Effector CD4-positive, alpha-beta T cell (primary cell): Measurements from ENCODE around the gene EPG5.

Experiments
- DNase-seq: peaks from one replicate; pipeline ENCODE4 v3.0.0-alpha.2; 2020

EPG5 gene

DNA sequence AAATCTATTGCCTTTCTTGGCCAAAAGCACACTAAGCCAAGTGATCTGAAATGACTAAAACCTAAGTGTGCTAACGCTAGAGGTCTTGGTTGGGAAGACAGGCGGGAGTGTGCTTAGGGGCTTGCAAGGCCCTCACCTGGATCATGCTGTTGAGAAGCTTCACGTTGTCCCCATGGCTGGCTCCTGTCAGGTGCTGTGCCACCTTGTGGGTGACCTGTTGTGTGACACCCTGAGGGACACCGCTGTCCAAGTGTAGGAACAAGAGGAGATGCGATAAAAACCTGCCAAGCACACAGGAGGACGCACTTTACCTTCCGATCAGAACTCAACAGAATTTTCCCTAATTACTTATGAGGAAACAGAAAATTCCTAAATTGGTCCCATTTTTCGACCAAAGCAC is 50.8 kb downstream of the EPG5 start:
- DNase-seq: no peak

DNA sequence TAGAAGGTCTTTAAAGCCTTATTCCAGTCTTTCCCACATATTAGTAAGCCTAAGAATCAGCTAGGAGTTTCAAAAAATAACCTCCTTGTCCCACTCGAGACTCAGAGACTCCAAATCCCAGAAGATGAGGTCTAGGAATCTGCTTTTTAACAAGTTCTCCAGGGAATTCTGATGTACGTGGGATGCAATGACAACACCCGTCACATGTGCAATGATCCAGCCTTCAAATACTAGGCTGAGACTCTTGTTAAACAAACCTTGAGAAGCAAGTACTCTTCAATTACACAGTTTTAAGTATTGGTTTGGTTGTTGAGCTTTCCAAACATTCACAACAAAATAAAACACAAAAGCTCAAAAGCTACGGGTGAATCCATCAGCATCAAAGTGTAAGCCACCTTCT is 53.9 kb downstream of the EPG5 start:
- DNase-seq: no peak

DNA sequence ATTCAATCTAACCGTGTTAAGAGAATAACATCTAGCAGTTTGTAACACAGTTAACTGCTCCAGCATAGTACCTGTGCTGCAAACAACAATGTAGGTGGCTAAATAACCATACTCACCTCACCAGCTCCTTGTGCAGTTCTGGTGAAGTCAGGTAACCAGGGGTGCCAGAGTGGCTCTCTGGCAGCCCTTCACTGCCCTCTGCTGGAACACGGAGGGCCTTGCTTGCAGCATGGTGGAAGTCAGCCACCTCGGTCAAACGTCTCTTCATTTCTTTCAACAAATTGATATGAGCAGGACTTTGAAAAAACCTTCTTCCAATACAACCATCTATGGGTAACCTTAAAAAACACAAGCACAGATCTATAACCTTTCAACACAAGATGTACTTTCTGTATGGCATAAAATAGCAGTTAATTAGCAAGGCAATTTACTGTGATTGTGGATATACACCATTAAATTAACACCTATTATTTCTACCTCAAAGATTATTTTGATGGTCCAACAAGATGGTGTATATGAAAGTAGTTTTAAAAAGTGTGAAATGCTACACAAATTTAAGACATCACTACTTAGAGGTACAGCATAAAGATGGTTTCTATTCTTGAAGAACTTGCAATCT is 56.6 kb downstream of the EPG5 start:
- DNase-seq: peak; percentile 54

DNA sequence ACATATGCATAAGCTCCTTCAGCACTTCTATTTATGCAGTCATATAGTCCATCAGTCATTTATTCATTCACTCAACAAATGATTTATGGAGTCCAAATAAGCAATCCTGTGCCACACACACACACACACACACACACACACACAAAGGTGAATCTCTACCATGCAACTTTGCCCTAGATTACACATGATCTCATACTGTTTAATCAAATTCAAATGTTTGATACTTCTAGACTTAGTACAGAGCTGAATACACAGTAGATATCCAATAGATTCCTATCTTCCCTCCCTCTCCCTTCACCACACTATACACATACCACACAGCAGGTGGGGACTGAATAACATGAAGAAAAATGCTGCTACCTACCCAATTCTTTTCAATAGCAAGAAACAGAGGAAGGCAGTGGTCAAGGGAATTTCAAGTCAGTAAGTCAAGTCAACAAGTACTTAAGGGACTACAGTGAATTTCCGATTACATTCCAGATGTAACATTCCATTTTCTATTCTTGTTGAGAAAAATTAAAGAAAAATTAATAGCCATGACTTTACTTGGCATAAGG is 65.4 kb downstream of the EPG5 start:
- DNase-seq: no peak

DNA sequence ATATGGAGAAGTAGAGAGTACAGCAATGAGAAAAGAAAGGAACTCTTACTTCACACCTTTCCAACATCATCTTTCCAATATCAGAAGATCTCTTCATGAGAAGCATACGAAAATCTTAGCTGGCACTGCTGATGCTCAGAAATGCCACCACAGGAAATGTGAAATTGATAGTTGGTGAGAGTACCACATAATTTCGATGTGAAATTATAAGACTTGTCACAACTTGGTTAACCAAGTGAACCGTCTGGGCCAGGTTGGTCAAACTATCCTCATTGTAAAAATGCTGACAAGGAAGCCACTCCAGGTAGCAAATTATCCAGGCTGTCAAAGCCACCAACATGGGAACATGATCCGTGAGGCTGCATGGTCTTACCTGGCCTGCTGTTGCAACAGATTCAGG is 66.5 kb downstream of the EPG5 start:
- DNase-seq: no peak

DNA sequence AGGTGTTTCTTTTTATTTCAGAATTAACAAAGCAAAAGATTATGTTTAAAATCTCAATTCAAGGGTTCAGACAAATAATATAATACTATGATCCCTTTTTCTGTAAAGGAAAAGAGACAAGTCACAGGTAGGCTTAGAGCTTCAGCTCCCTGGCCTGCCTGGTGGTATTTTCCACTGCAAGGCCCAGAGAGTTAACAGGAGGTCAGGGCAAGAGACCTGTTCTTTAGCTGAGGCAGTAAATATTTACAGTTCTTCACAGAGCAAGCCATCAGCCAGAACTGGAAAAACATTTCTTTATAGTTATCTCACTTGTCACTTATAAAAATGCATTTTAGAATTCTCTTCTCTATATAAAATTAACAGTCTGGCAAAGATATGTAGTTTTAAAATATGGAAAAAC is 70.1 kb downstream of the EPG5 start:
- DNase-seq: no peak

DNA sequence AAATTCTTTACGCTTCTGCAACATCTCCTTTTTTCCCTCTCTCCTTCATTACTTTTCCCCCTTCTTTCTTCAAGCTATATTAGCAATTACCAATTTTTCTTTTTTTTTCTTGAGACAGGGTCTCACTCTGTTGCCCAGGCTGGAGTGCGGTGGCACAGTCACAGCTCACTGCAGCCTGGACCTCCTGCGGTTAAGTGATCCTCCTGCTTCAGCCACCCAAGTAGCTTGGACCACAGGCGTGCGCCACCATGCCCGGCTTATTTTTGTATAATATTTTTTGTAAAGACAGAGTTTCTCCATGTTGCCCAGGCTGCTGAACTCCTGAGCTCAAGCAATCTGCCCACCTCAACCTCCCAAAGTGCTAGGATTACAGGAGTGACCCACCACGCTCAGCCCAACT is 70.7 kb downstream of the EPG5 start:
- DNase-seq: no peak

DNA sequence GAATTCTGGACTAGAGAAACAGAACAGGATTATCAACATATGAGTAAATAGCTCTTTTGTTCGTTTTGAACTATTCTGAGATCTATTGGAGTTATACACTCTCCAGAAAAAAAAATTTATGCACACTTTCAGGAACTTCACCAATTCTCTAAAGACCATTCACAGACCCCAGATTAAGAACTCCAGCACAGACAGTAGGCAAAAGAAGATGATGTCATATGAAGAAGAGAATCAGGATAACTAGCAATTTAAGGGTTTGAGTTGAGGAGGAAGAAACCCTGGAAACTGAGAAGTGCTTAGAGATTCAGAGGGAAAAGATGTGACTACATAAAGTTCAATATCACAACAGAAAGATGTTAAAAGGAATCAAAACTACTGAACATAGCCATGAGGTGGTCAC is 71.8 kb downstream of the EPG5 start:
- DNase-seq: no peak

DNA sequence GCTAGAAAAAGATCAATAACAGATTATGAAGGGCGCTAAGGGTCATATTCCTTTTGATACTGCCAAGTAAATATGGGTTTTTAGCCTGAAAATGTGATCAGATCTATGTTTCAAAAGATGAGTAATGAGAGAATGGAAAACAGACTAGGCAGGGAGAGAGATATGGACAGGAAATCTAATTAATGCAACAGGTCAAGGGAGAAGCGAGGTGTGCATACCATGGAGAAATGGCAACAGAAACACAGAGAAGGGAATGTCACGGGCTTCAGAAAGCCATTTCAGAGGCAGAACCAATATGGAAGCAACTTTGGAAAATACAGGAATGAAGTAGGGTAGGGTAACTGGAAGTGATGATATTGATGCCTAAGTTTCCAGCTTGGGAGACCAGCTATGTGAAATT is 72.3 kb downstream of the EPG5 start:
- DNase-seq: no peak

DNA sequence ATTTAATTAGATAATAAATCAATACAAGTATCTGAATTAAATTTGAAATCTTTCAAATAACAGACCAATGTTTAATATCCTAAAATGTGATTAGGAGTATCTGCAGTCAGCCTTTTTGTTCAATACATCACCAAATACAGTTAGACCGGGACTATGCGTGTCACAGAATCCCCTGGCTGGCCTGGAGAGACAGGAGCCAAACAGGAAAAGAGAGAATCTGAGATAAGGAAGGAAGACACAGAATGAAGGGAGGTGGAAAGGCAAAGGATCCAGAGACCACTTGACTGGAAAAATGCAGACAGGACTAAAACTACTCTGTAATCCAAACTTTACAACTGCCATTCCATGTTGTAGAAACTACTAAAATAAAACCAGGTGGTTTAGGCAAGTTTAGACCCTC is 75.3 kb downstream of the EPG5 start:
- no peak for DNase-seq

DNA sequence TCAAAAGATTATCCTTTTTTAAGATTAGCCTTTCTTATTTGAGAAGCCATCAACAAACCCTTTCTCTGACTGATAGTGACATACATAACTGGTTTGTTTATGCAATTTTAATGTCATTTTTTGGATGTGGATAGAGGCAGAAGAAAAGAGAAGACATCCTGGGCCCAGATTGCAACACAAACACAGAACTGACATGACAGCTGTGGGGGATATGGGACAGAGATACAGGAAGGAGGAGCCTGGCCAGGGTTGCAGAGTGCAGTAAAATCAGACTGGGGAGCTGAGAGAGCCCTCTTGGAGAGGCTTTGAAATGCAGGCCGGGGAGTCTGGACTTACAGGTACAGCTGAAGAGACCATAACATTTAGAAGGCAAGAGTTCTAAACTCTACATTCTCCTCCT is 76.5 kb downstream of the EPG5 start:
- no peak for DNase-seq

DNA sequence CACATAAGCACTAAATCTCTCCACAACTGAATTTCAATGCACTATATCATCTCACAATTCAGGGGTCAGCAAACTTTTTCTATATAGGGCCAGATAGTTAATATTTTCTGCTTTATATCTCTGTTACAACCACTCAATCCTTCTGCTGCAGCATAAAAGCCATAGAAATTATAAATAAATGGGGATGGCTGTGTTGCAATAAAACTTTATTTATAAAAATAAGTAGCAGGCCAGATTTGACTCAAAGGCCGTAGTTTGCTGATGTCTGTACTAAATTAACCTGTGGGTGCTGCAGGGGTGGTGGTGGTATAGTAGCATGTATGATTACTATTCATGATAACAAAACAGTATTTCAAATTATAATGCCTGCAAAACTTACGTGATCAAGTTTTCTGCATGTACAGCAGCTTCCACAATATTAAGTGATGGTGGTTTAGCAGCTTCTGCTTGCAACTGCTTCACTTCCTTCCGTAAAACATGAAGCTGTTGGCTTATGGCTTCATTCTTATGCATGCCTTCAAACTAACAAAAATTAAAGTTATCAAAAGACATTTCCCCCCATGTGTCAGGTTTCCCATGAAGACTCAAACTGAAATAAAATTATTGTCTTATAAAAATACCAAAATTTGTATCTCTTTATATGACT is 77.6 kb downstream of the EPG5 start:
- DNase-seq: no peak

DNA sequence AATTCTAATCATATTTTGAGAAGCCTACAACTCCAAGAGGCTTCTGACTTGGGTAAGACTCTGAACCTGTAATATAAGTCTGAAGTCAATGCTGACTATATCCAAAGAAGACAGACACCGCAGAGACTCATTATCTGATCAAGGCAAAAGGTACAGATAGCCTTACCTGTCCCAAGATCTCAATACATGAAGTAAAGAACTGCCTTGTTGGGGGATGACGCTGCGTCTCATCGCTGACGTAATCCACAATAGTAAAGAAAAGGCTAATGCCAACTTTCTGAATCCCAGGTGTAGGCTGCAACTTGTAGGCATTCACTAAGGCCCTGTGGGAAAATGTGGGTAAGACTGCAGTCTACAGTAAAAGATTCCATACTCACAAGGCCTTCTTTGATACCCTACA is 79.5 kb downstream of the EPG5 start:
- no peak for DNase-seq

DNA sequence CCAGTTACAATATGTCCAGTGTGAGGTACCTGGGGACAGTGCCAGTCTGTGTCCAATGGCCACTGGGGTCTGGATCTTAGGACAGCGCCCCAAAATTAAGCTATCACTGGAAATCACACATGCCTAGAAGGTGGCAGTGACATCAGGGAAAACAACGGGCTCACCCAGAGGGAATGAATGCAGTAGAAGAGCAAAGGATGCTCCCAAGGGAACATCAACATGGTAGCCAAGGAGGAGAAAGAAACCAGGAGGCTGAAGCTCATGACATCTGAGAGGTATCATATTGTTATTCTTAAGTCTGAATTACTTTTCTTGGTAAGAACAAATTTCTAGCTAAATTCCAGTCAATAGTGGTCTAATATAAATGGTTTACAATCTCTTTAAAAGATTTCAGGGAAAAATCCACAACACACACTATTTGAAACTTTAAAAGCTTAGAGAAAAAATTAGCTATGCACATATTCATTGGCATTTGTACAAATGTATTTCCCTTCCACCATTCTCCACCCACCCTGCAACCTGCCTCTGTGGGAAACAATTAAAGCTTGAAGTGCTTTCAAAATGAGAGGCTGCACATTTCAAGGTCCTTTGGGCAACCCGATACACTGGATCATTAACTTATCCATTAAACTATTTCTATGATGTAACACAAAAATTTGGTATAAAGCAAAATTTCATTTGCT is 86.1 kb downstream of the EPG5 start:
- no peak for DNase-seq

DNA sequence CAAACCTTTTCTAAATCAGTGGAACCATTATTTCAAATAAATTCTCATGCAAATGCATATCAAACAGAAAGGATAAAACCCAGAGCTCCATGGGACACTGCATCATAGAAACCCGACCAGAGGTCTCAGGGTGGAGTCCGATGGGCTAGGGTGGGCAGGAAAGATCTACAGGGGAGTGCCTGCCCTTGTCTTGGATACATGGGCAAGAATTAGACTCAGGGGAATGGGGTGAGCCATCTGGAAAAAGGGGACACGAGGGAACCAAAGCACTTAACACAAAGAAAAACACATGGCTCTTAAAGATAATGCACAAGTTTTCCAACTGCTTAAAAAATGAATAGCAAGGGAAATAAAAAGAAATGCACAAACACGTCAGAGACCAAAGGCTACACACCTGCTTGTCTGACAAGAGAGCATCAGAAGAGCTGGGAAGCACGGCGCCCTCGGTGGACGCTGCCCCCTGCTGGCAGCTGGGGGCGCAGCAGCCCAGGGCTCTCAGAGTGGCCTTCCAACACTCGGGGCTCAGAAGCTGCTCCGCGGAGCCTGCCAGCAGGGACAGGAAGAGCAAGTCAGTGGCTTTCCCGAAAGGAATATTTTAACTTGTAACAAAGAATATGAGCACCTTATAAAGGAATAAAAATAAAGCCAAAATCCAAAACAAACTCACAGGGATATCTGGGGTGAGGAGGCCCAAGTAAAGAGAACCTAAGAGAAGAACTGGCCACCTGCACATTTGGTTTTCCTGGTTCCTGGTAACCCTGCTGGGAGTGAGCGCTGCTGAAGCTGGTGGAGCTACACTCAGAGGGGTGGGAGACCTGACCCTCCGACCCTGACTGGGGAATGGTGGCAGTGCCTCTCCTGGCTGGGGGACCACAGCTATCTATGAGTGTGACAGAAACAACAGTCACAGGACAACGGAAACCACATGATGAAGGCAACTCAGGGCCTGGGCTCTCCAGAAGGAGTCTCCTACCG is 87.2 kb downstream of the EPG5 start:
- DNase-seq: peak; percentile 61

DNA sequence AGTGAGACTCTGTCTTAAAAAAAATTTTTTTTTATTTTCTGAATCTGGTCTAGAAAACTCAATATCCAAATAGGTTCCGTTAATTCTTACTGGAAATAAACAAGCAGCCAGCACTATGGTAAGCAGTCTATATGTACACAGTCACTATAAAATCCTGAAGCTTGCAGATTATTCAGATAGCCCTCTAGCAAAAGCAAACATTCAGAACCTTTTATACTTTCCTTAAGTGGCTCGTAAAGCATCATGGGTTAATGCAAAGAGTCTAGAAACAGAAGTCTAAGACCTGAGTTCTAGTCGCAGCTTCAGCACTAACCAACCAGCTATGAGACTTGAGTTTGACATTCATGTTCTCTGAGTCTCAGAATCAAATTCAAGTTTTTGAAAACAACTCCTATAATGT is 89.7 kb downstream of the EPG5 start:
- no peak for DNase-seq

DNA sequence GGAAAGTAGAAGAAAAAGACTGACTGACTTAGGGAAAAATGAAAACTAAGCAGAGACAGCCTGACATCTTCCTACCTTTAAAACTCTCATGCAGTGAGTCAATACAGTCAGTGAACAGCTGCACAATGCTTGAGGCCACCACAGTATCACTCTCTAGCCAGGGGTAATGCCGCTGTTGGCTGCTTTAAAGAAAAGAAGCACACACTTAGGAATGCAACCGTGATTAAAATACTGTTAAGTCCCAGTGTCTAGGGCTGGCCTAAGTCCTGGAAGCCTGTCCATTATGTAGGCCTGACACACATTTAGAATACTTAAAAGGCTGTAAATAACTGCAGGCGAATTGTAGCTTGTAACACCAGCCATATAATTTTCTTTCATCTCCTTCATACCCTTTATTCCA is 91.0 kb downstream of the EPG5 start:
- DNase-seq: no peak

DNA sequence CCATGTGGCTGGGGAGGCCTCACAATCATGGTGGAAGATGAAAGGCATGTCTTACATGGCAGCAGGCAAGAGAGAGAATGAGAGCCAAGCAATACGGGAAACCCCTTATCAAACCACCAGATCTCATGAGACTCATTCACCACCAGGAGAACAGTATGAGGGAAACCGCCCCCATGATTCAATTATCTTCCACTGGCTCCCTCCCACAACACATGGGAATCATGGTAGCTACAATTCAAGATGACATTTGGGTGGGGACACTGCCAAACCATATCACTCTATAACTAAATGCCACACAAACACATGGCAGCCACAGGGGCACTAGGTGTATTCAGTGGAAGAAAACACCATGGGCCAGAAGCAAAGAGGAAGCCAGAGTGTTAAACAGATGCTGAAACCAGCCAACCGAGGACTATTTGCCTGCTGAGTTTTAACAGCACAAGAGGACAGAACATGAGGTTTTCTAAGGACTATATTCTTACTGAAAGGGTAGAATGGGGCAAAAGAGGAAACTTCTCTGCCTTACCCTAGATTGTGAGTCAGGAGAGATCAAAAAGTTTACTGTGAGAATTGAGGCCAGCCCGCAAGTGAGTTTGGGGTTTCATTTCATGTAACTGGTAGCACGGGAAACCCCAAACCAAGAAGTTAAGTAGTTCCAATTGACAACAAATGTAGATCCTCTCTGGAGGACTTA is 92.5 kb downstream of the EPG5 start:
- peak; percentile 24 for DNase-seq

DNA sequence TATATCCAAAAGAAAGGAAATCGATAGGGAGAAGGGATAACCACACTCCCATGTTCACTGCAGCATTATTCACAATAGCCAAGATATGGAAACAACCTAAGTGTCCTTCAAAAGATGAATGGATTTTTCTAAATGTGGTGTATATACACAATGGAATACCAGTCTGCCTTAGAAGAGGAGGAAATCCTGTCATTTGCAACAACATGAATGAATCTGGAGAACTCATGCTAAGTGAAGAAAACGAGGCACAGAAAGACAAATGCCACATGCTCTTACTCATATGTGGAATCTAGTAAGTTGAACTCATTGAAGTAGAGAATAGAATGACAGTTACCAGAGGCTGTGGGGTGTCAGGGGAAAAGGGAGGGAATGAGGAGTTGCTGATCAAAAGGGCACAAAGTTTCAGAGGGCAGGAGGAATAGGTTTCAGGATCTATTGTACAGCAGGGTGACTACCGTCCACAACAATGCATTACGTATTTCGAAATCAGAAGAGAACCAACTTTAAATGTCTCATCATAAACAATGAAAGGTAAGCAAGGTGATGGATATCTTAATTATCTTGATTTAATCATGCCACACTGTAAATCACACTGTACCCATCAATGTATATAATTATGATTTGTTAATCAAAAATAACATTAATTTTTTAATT is 95.6 kb downstream of the EPG5 start:
- no peak for DNase-seq

DNA sequence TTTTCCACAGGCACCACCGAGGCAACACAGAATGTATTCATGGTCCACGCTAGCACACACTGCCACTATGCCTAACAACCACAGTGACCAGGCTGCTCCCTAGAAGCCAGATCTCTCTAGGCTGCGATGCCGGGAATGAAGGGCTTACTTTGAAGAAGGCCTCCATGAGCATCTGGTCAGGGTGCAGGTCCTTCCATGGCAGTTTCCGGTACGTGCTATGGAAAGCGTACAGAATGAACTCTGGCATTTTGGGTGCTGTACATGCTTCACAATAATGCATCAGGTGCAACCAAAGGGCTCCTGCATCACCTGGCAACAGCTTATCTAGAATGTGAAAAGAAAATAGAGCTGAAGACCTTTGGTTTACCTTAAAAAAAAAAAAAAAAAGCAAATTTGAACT is 96.7 kb downstream of the EPG5 start:
- no peak for DNase-seq

DNA sequence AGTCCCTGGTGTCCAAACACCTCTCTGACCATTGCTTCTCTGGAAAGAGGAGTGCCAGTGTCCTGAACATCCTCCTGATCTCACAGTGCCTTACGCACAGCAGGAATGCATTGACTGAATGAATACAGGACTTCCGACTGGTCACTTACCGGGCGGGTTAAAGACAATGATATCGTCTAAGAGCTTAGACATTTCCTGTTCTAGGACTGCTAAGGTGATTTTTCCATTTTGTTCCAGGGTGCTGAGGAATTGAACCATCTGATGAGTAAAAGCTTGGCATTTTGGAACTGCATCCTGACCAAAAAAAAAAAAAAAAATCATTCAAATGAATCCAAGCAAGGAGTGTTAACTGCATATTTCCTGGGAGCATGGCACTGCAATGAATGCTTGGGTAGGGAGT is 101.7 kb downstream of the EPG5 start:
- no peak for DNase-seq

DNA sequence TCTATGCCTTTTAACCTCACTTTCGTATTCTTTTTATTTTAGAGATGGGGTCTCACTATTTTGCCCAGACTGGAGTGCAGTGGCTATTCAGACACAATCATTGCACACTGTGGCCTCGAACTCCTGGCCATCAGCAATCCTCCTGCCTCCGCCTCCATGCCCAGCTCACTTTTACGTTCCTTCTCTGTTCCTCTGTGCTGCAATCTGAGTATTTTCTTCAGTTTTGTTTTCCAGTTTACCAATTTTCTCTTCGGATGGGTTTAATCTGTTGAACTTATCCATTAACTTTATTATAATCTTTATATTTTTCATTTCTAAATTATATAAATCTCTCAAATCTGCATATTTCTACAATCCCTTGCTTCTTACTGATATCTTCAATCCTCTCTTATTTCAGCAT is 103.0 kb downstream of the EPG5 start:
- no peak for DNase-seq
